Fibroblast of peridontal ligament (primary cell): ENCODE data around the gene C1GALT1C1.

Experiments
- DNase-seq: peaks from one replicate; pipeline ENCODE4 v3.0.0-alpha.2; 2010; ENCODE audit errors: extremely low read depth

The C1GALT1C1 gene

GRCh38 chrX:120585702-120586101 lies 44.2 kb downstream of the C1GALT1C1 start:
- DNase-seq: no peak
